Heart left ventricle (tissue), 16 donors: Measurements from ENCODE around the gene RPIA. TPM values are rescaled to one million over a fixed set of nuclear protein-coding genes. Genes with fewer than 3 reads are reported as not detected.

Experiments used
- ATAC-seq, 4 donors: fragments of 200-7000 bp; cut with Tn5 transposase; one replicate each; pipeline ENCODE4 v1.9.1; 2020 to 2022; ENCODE audit warnings: moderate library complexity in 4 of 4, mild to moderate bottlenecking in 3 of 4, moderate number of reproducible peaks in 1 of 4
- DNase-seq, 5 donors: peaks; one replicate each; pipeline ENCODE4 v3.0.0-alpha.2; 2020
- H3K27ac ChIP-seq, 12 donors: fragments of 200-600 bp; sonication (generic) in 4 of 12; one replicate each; pipeline versions ENCODE4 v1.5.0 to v1.8.0; 2016 to 2022; ENCODE audit warnings: mild to moderate bottlenecking in 2 of 12
- H3K27me3 ChIP-seq, 9 donors: fragments of 200-600 bp; sonication (generic) in 2 of 9; one replicate each; pipeline versions ENCODE4 v1.5.1 to v1.8.0; 2016 to 2022; ENCODE audit warnings: mild to moderate bottlenecking in 3 of 9
- H3K36me3 ChIP-seq, 9 donors: fragments of 200-600 bp; sonication (generic) in 2 of 9; one replicate each; pipeline versions ENCODE4 v1.5.0 to v1.8.0; 2018 to 2022; ENCODE audit warnings: mild to moderate bottlenecking in 2 of 9
- H3K4me1 ChIP-seq, 12 donors: fragments of 200-600 bp; sonication (generic) in 4 of 12; one replicate each; pipeline versions ENCODE4 v1.5.0 to v1.8.0; 2016 to 2022; ENCODE audit warnings: mild to moderate bottlenecking in 3 of 12
- H3K4me3 ChIP-seq, 12 donors: fragments of 200-600 bp; sonication (generic) in 4 of 12; one replicate each; pipeline versions ENCODE4 v1.5.0 to v1.8.0; 2017 to 2022; ENCODE audit warnings: mild to moderate bottlenecking in 9 of 12, moderate library complexity in 4 of 12
- H3K9me3 ChIP-seq, 12 donors: fragments of 200-600 bp; sonication (generic) in 4 of 12; one replicate each; pipeline versions ENCODE4 v1.5.0 to v1.8.0; 2016 to 2022; ENCODE audit warnings: mild to moderate bottlenecking in 1 of 12
- POLR2A ChIP-seq, 2 donors: fragments of 450-650 bp; IDR thresholded peaks; one replicate each; pipeline ENCODE4 v1.6.1; 2017; ENCODE audit warnings: antibody characterized with exemption in 2 of 2, mild to moderate bottlenecking in 2 of 2, moderate library complexity in 2 of 2
- WGBS, 4 donors: extraction: QIAGEN DNeasy Blood & Tissue Kit in 2 of 4; methylation state at CpG; one replicate each; pipeline versions ENCODE4 v1.1.5 to v1.1.7; 2013 to 2018; 5-methylcytosine and 5-hydroxymethylcytosine counted together
- intact Hi-C, 10 donors: fragments of 100-400 bp; cut with DNase I; formaldehyde crosslinking; loops; one replicate each; pipeline versions ENCODE4 v1.11.1 to v1.14.2; 2022
- polyA plus RNA-seq, 2 donors: library from polyadenylated mRNA; stranded (reverse); fragments of 200-250 nt; gene quantifications; one replicate each; pipeline ENCODE4 v1.2.3, GENCODE V29; 2013
- total RNA-seq, 9 donors: library from RNA; depleted of rRNA in 2 of 9; stranded (reverse); fragments of >200 nt in 2 of 9; fragmentation: NEBNext Ultra II Directional in 3 of 9; extraction: Animal tissue kit (Norgen Biotek cat#: 25700) in 3 of 9; gene quantifications; one replicate each; pipeline versions ENCODE4 v1.1.0 to v1.2.4, GENCODE V29; 2016 to 2023
- TF ChIP-seq, protein P1 (sequence below), 12 donors: fragments of 200-600 bp; sonication (generic) in 4 of 12; IDR thresholded peaks; one replicate each; pipeline versions ENCODE4 v1.5.0 to v1.8.0; 2018 to 2022; ENCODE audit warnings: antibody characterized with exemption in 12 of 12, mild to moderate bottlenecking in 5 of 12
- donor health status: ischemic (EF 13 %, LVEDD 7.1; RV severe dilation, severe dysfunction).
- donor health status: healthy with polysubstance abuse.
- donor health status: DM: no; HTN: yes; CAD: no.
- donor health status: DM: no; HTN: no; CAD: no.
- donor health status: ischemic (EF 25% LVEDD 6.9; RV normal size, moderate dysfunction).
- donor health status: ischemic (EF 25% LVEDD 5.7; RV mildly dilated, moderate dysfunction).
- donor health status: healthy.
- donor health status: DM: yes; HTN: yes; CAD: no.
- donor health status: ischemic (EF 35%, LVEDD 5.7; RV mildly dilated, moderate dysfunction).
- donor health status: nonischemic (EF 11% LVEDD 7.7; RV severe dilation, severe dysfunction).
- donor health status: DM: yes; HTN: yes; CAD: no.
- donor health status: PGD.
- donor health status: ischemic (EF 29% LVEDD 5.4; RV normal size, mild dysfunction).
- donor health status: nonischemic (EF 23%, LVEDD 6.1; RV moderate dilation, normal function).

RPIA gene
- total and polyA plus RNA-seq, 11 donors = 4.1 to 15.4 (median 12.6) TPM

GRCh38 chr2:88746929-88747490 is 55.5 kb downstream of the RPIA start:
- ATAC-seq (no peak), DNase-seq (no peak)
- no peaks in the 10 kb centered on the region for H3K4me1 ChIP-seq
- no peak overlapping the region for H3K4me3 ChIP-seq
- no peak overlapping the region for H3K27ac ChIP-seq
- TF ChIP-seq, protein P1, sequence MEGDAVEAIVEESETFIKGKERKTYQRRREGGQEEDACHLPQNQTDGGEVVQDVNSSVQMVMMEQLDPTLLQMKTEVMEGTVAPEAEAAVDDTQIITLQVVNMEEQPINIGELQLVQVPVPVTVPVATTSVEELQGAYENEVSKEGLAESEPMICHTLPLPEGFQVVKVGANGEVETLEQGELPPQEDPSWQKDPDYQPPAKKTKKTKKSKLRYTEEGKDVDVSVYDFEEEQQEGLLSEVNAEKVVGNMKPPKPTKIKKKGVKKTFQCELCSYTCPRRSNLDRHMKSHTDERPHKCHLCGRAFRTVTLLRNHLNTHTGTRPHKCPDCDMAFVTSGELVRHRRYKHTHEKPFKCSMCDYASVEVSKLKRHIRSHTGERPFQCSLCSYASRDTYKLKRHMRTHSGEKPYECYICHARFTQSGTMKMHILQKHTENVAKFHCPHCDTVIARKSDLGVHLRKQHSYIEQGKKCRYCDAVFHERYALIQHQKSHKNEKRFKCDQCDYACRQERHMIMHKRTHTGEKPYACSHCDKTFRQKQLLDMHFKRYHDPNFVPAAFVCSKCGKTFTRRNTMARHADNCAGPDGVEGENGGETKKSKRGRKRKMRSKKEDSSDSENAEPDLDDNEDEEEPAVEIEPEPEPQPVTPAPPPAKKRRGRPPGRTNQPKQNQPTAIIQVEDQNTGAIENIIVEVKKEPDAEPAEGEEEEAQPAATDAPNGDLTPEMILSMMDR (IDR thresholded peaks at IDR 0.05) = no peak
- TF ChIP-seq POLR2A (IDR thresholded peaks at IDR 0.05) = no peak
- peaks cover 0 to 99% (median 72%) of the 10 kb centered on the region in 9 donors for H3K36me3 ChIP-seq
- 95 to 98% (median 97%) methylated on average over 3 to 6 of the region's 6 CpGs for WGBS, 4 donors
- intact Hi-C loops = loop anchor here in 5 of 10 donors (10.0 kb wide), 3 partner anchors 118 to 168 kb away; no protein-coding TSS in a partner anchor
- H3K27me3 ChIP-seq = no peaks in the 10 kb centered on the region
- H3K9me3 ChIP-seq = peaks cover 0 to 23% (median 4%) of the 10 kb centered on the region in 12 donors

GRCh38 chr2:88747990-88748389 is 56.5 kb downstream of the RPIA start:
- Histone ChIP-seq H3K4me1 (no peaks in the 10 kb centered on the region), H3K4me3 (no peak overlapping the region), H3K9me3 (peaks cover 0 to 23% (median 4%) of the 10 kb centered on the region in 12 donors), H3K36me3 (peaks cover 0 to 97% (median 73%) of the 10 kb centered on the region in 9 donors), H3K27ac (no peak overlapping the region), H3K27me3 (no peaks in the 10 kb centered on the region)
- no peak for ATAC-seq
- intact Hi-C loops = loop anchor here in 5 of 10 donors (10.0 kb wide), 3 partner anchors 117 to 167 kb away; no protein-coding TSS in a partner anchor
- TF ChIP-seq, protein P1 (IDR thresholded peaks at IDR 0.05) = no peak
- no peak for TF ChIP-seq POLR2A (IDR thresholded peaks at IDR 0.05)
- DNase-seq = no peak
- WGBS, 4 donors = 82 to 93% (median 90%) methylated on average over 2 of the region's 2 CpGs

GRCh38 chr2:88751768-88752167 is 60.3 kb downstream of the RPIA start:
- Histone ChIP-seq H3K4me1 (peaks cover 0 to 6% (median 0%) of the 10 kb centered on the region in 12 donors), H3K27me3 (no peaks in the 10 kb centered on the region), H3K9me3 (no peaks in the 10 kb centered on the region), H3K27ac (no peak overlapping the region), H3K36me3 (peaks cover 0 to 78% (median 56%) of the 10 kb centered on the region in 9 donors), H3K4me3 (no peak overlapping the region)
- intact Hi-C loops = no loop called here
- ATAC-seq (no peak), DNase-seq (no peak)
- TF ChIP-seq, protein P1 (IDR thresholded peaks at IDR 0.05) = no peak
- TF ChIP-seq POLR2A (IDR thresholded peaks at IDR 0.05) = no peak
- WGBS, 4 donors = 90 to 98% (median 94%) methylated on average over 3 of the region's 3 CpGs

- ATAC-seq (no peak), DNase-seq (no peak)
- H3K9me3 ChIP-seq = peaks cover 0 to 15% (median 2%) of the 10 kb centered on the region in 12 donors
- intact Hi-C loops = no loop called here
- peaks cover 0 to 57% (median 34%) of the 10 kb centered on the region in 9 donors for H3K36me3 ChIP-seq
- peaks cover 0 to 6% (median 0%) of the 10 kb centered on the region in 12 donors for H3K4me1 ChIP-seq
- H3K4me3 ChIP-seq = no peak overlapping the region
- no peaks in the 10 kb centered on the region for H3K27me3 ChIP-seq
- no peak for TF ChIP-seq POLR2A (IDR thresholded peaks at IDR 0.05)
- TF ChIP-seq, protein P1 (IDR thresholded peaks at IDR 0.05) = no peak
- no peak overlapping the region for H3K27ac ChIP-seq
- WGBS, 4 donors = 79 to 87% (median 85%) methylated on average over 4 of the region's 4 CpGs
Measured at GRCh38 chr2:88753833-88754584, 62.5 kb downstream of the RPIA start.
